CD14-positive monocyte (primary cell): ENCODE results near the gene PSMF1. TPM values are rescaled to one million over a fixed set of nuclear protein-coding genes. Genes with fewer than 3 reads are reported as not detected.

Experiments used
- DNase-seq, 3 donors: peaks; one replicate each; pipeline ENCODE4 v3.0.0-alpha.2; 2011 to 2022
- H2AFZ ChIP-seq: 2 replicates; pipeline ENCODE4 v1.6.0; 2012; ENCODE audit warnings: mild to moderate bottlenecking, low read depth, low read length, inconsistent platforms; ENCODE audit not compliant: insufficient read depth, poor library complexity, severe bottlenecking
- H3K27ac ChIP-seq, 2 donors: 1 replicate in 1 of 2; 2 replicates in 1 of 2; pipeline ENCODE4 v1.5.1; 2012 to 2013; ENCODE audit warnings: low read length in 2 of 2, control low read depth in 1 of 2, inconsistent platforms in 1 of 2, low read depth in 1 of 2, mild to moderate bottlenecking in 1 of 2
- H3K27me3 ChIP-seq, 2 donors: one replicate each; pipeline versions ENCODE4 v1.6.0 to v1.6.1; 2011 to 2013; ENCODE audit warnings: low read length in 2 of 2; ENCODE audit not compliant: control insufficient read depth in 2 of 2, insufficient read depth in 2 of 2
- H3K36me3 ChIP-seq, 2 donors: replicated peaks in 1 of 2; 1 replicate in 1 of 2; 2 replicates in 1 of 2; pipeline versions ENCODE4 v1.5.1 to v1.6.1; 2012 to 2013; ENCODE audit warnings: low read length in 2 of 2, control low read depth in 1 of 2, inconsistent platforms in 1 of 2, mild to moderate bottlenecking in 1 of 2; ENCODE audit not compliant: insufficient read depth in 2 of 2, control insufficient read depth in 1 of 2
- H3K4me1 ChIP-seq, 2 donors: 1 replicate in 1 of 2; 2 replicates in 1 of 2; pipeline versions ENCODE4 v1.5.1 to v1.6.1; 2012 to 2013; ENCODE audit warnings: low read length in 2 of 2, control low read depth in 1 of 2, inconsistent platforms in 1 of 2, mild to moderate bottlenecking in 1 of 2, moderate library complexity in 1 of 2; ENCODE audit not compliant: insufficient read depth in 2 of 2, control insufficient read depth in 1 of 2
- H3K4me2 ChIP-seq: replicated peaks from 2 replicates; pipeline ENCODE3; 2012; ENCODE audit warnings: low read length, moderate library complexity, mild to moderate bottlenecking; ENCODE audit not compliant: poor library complexity, severe bottlenecking; ENCODE audit errors: extremely low read depth
- H3K4me3 ChIP-seq, 3 experiments: fragments of 200-600 bp in 1 of 3; sonication (generic) in 1 of 3; replicated peaks in 1 of 3; 1 replicate in 2 of 3; 2 replicates in 1 of 3; pipeline ENCODE4 v1.5.1; 2011 to 2013; ENCODE audit warnings: low read length in 3 of 3, mild to moderate bottlenecking in 3 of 3, control low read depth in 2 of 3, low read depth in 2 of 3, inconsistent platforms in 1 of 3, moderate library complexity in 1 of 3
- H3K79me2 ChIP-seq: 2 replicates; pipeline ENCODE4 v1.6.0; 2012; ENCODE audit warnings: mild to moderate bottlenecking, control low read depth, inconsistent platforms, low read length, moderate library complexity; ENCODE audit not compliant: insufficient read depth
- H3K9ac ChIP-seq: 2 replicates; pipeline ENCODE4 v1.6.0; 2017; ENCODE audit warnings: low read length, mild to moderate bottlenecking; ENCODE audit not compliant: insufficient read depth, poor library complexity, severe bottlenecking
- H3K9me3 ChIP-seq, 2 donors: replicated peaks in 1 of 2; 1 replicate in 1 of 2; 2 replicates in 1 of 2; pipeline versions ENCODE4 v1.5.1 to v1.6.1; 2012 to 2013; ENCODE audit warnings: low read length in 2 of 2, control low read depth in 1 of 2; ENCODE audit not compliant: control insufficient read depth in 1 of 2, insufficient read depth in 1 of 2
- H4K20me1 ChIP-seq: 2 replicates; pipeline ENCODE4 v1.6.0; 2012; ENCODE audit warnings: mild to moderate bottlenecking, low read length, control low read depth, moderate library complexity; ENCODE audit not compliant: insufficient read depth
- H3K27ac Mint-ChIP-seq, 7 donors: one replicate each; pipeline ENCODE4 v1.8.0; 2020; ENCODE audit warnings: mild to moderate bottlenecking in 7 of 7, mixed read lengths in 7 of 7, moderate library complexity in 6 of 7, inconsistent platforms in 2 of 7
- H3K27me3 Mint-ChIP-seq, 3 donors: one replicate each; pipeline ENCODE4 v1.8.0; 2021 to 2022; ENCODE audit warnings: low read depth in 3 of 3, mild to moderate bottlenecking in 3 of 3, mixed read lengths in 3 of 3, moderate library complexity in 3 of 3, inconsistent platforms in 1 of 3
- H3K36me3 Mint-ChIP-seq, 2 donors: one replicate each; pipeline ENCODE4 v1.8.0; 2020; ENCODE audit warnings: mixed read lengths in 2 of 2, inconsistent platforms in 1 of 2, mild to moderate bottlenecking in 1 of 2
- H3K4me1 Mint-ChIP-seq: one replicate; pipeline ENCODE4 v1.8.0; 2020; ENCODE audit warnings: mild to moderate bottlenecking, mixed read lengths
- H3K4me3 Mint-ChIP-seq, 2 donors: one replicate each; pipeline ENCODE4 v1.8.0; 2020; ENCODE audit warnings: mild to moderate bottlenecking in 2 of 2, mixed read lengths in 2 of 2, moderate library complexity in 1 of 2
- H3K9me3 Mint-ChIP-seq, 7 donors: one replicate each; pipeline ENCODE4 v1.8.0; 2020 to 2022; ENCODE audit warnings: mixed read lengths in 7 of 7, mild to moderate bottlenecking in 6 of 7, moderate library complexity in 6 of 7, inconsistent platforms in 2 of 7
- WGBS: methylation state at CpG from one replicate; pipeline ENCODE4 v1.1.5; 2013; ENCODE audit warnings: missing lambda C conversion rate; ENCODE audit not compliant: insufficient coverage; 5-methylcytosine and 5-hydroxymethylcytosine counted together
- intact Hi-C, 2 donors: fragments of 100-400 bp; cut with micrococcal nuclease; formaldehyde crosslinking; loops; one replicate each; pipeline versions ENCODE4 v1.15.0 to v1.15.1; 2023
- polyA plus RNA-seq, 3 donors: library from polyadenylated mRNA; depleted of rRNA in 1 of 3; unstranded in 2 of 3; stranded (reverse) in 1 of 3; fragments of 300-500 nt in 2 of 3; fragments of >200 nt in 1 of 3; fragmentation: Illumina TruSeq in 2 of 3; gene quantifications; 1 replicate in 2 of 3; 2 replicates in 1 of 3; pipeline ENCODE4 v1.2.3, GENCODE V29; 2012 to 2021
- TF ChIP-seq, protein P1 (sequence below): fragments of 200-600 bp; IDR thresholded peaks from one replicate; pipeline ENCODE4 v1.8.0; 2022; ENCODE audit warnings: antibody characterized with exemption, mild to moderate bottlenecking

Gene PSMF1
- polyA plus RNA-seq, 3 donors: 103 to 349 (median 138) TPM

DNA sequence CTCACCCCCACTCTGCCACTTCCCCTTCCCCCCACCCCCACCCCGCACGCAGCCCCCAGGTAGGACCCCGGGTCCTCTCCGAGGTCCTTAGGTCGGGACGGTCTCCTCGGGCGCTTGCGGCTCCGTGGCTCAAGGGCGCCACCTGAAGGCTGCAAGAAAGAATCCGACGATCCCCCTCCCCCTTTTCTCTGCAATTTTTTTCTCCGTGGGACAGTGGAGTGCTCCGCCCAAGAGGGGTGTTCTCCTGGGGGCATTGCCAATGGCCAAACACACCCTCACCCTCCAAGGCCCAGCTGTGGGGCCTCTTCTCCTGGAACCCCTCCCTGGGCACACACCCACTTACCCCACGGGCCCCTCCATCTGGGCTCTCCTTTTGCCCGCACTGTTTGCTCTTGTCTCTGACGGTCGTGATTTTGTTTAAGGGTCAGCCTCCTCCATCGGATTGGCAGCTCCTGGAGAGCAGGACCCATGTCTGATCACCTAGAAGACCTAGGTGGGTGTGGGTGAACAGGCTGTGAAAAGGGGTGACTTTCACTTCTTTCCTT is 67.5 kb downstream of the PSMF1 start:
- peak overlapping the region; percentile 36 for H3K4me2 ChIP-seq
- Mint-ChIP-seq H3K4me3 (peak overlapping the region; percentile 63 to 86), H3K36me3 (peaks cover 5 to 12% of the 10 kb centered on the region in 2 donors), H3K27me3 (peaks cover 32 to 36% (median 36%) of the 10 kb centered on the region in 3 donors), H3K27ac (no peak overlapping the region), H3K4me1 (peaks cover 23% of the 10 kb centered on the region), H3K9me3 (peaks cover 4 to 13% (median 5%) of the 10 kb centered on the region in 7 donors)
- 28% methylated on average over 8 of the region's 20 CpGs for WGBS
- H3K9ac ChIP-seq: no peak overlapping the region
- H3K27ac ChIP-seq: no peak overlapping the region
- H3K27me3 ChIP-seq: peaks cover 25 to 37% of the 10 kb centered on the region in 2 donors
- peaks cover 7 to 14% of the 10 kb centered on the region in 2 donors for H3K4me1 ChIP-seq
- H3K9me3 ChIP-seq: no peaks in the 10 kb centered on the region
- H2AFZ ChIP-seq: no peak overlapping the region
- no peak overlapping the region for H3K4me3 ChIP-seq
- DNase-seq: peak in 2 of 3 donors; percentile 4 to 20
- intact Hi-C loops: no loop called here
- TF ChIP-seq, protein P1, sequence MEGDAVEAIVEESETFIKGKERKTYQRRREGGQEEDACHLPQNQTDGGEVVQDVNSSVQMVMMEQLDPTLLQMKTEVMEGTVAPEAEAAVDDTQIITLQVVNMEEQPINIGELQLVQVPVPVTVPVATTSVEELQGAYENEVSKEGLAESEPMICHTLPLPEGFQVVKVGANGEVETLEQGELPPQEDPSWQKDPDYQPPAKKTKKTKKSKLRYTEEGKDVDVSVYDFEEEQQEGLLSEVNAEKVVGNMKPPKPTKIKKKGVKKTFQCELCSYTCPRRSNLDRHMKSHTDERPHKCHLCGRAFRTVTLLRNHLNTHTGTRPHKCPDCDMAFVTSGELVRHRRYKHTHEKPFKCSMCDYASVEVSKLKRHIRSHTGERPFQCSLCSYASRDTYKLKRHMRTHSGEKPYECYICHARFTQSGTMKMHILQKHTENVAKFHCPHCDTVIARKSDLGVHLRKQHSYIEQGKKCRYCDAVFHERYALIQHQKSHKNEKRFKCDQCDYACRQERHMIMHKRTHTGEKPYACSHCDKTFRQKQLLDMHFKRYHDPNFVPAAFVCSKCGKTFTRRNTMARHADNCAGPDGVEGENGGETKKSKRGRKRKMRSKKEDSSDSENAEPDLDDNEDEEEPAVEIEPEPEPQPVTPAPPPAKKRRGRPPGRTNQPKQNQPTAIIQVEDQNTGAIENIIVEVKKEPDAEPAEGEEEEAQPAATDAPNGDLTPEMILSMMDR: peak; percentile 56
- H3K36me3 ChIP-seq: no peaks in the 10 kb centered on the region
- no peaks in the 10 kb centered on the region for H4K20me1 ChIP-seq
- H3K79me2 ChIP-seq: no peaks in the 10 kb centered on the region

GRCh38 chr20:1186367-1186991 is 68.1 kb downstream of the PSMF1 start:
- H3K27ac ChIP-seq: no peak overlapping the region
- Mint-ChIP-seq H3K36me3 (peaks cover 0 to 10% of the 10 kb centered on the region in 2 donors), H3K4me3 (peak overlapping the region in 1 of 2 donors; percentile 86), H3K27ac (no peak overlapping the region), H3K4me1 (peaks cover 23% of the 10 kb centered on the region), H3K9me3 (peaks cover 4 to 13% (median 5%) of the 10 kb centered on the region in 7 donors), H3K27me3 (peaks cover 32 to 36% (median 36%) of the 10 kb centered on the region in 3 donors)
- 88% methylated on average over 9 of the region's 13 CpGs for WGBS
- no peak overlapping the region for H3K4me3 ChIP-seq
- H3K9me3 ChIP-seq: no peaks in the 10 kb centered on the region
- H2AFZ ChIP-seq: no peak overlapping the region
- H4K20me1 ChIP-seq: no peaks in the 10 kb centered on the region
- H3K4me1 ChIP-seq: peaks cover 7 to 14% of the 10 kb centered on the region in 2 donors
- intact Hi-C loops: no loop called here
- H3K27me3 ChIP-seq: peaks cover 25 to 37% of the 10 kb centered on the region in 2 donors
- no peak overlapping the region for H3K4me2 ChIP-seq
- DNase-seq: no peak
- TF ChIP-seq, protein P1: no peak
- no peaks in the 10 kb centered on the region for H3K36me3 ChIP-seq
- H3K9ac ChIP-seq: no peak overlapping the region
- H3K79me2 ChIP-seq: no peaks in the 10 kb centered on the region
